Cortex of kidney (tissue), 1 donor: ENCODE data around the gene S100Z.
"Not testable (repeated sequence)": the region's sequence is repeated elsewhere in the genome, so short reads cannot be mapped to it uniquely, and the experiment has no call there.

Experiments
- DNase-seq: peaks from one replicate; lab custom pipeline; 2025; lab: John Stamatoyannopoulos, UW

Gene S100Z

DNA sequence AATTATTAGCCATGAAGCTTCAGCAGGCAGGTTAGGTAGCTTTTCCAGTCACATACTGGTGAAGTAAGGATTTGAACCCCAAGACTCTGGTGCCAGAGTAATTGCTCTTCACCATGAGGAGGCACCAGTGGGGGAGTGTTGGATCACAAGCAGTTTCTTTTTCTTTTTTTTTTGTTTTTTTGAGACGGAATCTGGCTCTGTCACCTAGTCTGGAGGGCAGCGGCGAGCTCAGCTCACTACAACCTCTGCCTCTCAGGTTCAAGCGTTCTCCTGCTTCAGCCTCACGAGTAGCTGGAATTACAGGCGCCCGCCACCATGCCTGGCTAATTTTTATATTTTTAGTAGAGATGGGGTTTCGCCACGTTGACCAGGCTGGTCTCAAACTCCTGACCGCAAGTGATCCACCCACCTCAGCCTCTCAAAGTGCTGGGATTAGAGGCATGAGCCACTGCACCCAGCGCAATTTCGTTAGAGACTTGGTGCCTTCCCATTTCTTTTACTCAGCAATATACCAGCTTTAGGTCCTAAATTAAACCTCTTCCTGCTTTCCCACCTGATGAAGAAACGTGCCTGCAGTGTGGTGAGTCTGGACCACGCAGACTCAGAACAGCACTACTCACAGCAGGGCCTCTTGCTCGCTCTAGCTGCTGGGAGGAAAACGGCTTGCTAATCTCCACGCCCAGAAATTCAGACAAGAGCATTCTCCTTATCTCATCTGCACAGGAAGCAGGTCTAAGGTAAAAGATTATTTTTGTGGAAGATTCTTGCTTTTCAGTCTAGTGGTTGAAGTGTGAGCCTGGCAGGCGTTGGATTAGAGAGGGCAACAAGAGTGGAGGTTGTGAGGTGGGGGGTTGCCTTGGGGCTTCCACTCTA, at the start of gene S100Z:
S100Z (plus strand) TSS at position 596 of the 873 bp plus-strand sequence. CDS start 25,346 bp downstream, outside the sequence.
- DNase-seq = no peak

DNA sequence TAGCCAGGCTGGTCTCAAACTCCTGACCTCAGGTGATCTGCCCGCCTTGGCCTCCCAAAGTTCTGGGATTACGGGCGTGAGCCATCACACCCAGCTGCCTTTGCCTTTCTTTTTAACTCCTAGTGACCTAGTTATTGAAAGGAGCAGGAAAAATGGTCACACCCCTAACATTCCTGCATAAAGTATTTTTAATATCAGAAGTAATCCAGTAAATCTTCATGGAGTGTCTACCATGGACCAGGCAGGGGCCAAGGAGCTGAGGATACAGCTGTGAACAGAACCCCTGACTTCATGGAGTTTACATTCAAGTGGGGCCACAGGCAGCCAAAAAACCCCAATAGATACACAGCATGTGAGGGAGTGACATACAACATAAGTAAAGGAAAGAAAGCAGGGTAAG, 49.2 kb upstream of the S100Z start:
- no peak for DNase-seq

DNA sequence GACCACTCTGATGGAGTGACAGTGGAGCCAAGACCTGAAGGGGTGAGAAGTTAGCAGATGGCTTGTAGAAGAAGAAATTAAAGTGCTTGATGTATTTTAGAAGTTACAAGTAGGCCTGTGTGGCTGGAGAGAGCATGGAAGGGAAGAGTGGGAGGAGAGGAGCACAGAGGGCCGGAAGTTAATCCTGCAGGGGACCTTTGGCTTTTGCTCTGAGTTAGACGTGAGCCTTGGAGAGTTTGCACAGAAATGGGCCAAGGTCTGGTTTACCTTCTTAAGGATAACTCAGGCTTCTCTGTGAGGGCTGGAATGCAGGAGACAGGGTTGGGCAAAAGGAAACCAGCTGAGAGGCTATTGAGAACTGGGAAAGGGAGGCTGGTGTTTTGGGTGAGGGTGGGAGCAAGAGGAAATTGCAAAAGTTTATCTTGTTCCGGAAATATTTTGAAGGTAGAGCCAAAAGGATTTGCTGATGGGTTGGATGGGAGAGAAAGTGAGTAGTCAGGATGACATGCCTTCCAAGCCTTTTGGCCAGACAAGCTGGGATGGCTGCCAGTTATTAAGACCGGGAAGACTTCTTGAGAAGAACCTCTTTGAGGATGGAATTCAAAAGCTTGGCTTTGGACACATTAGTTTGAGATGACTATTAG, 48.5 kb upstream of the S100Z start:
- DNase-seq = no peak

DNA sequence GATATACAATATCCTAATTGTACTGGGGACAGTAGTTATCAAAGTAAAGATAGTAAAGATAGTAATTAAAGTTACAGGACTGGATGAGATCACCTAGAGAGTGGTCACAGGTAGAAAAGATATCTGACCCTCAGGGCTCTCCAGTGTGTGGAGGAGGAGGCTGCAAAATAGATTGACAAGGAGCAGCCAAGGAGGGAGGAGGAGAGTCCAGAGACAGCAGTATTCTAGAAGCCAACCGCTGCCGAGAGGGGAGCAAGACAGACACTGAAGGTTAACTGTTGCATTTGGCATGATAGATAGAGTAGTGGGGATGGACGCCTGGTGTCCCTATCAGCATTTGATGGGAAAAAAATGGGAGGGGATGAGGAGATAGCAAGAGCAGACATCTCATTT, 48.0 kb upstream of the S100Z start:
- no peak for DNase-seq

DNA sequence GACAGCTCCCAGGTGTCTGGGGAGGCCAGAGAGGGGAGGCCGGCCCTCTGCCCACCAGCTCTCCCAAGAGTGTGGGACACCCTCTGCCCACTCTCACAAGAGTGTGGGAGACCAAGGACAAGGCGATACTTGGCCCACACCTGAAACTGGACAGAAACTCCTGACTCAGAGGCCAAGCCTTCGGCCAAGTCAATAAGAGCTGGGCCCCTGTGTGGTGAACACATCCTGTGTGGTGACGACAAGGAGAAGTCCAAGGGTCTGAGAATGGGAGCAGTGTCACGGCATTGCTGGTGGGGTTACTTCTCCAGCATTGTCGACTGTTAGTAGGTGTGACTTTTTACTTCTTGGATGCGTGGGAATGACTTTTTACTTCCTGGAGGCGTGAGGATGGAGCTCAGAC, 45.5 kb upstream of the S100Z start:
- DNase-seq = no peak

DNA sequence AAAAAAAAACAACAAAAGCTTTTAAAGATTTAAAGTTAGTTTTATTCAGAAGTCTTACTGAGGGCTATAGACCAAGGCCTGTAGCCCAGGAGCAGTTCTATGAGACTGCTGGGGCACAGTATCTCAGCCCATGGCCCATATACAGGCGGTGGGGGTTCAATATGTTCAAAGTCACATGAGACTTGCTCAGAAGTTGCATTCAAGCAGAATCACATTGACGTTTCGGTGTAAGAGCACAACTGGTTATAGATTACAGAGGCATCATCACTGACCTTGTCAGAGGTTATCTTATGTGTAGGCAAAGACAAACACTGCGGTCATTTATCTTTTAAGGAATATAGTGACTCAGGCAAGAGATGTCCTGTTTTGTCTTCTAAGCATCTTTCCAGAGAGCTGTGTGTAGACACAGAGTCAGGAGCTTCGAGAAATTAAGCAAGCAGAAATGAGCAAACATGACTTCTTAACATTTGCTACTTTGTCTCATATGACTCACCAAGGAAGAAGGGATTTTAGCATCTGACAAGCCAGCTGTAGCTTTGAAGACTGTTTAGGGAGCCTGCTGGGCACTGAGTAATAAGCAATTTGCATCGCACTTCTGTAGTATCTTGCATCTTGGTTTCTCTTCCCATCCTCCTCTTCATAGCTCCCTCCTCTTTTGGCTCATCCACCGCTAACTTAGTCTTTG, 43.9 kb upstream of the S100Z start:
- no peak for DNase-seq

DNA sequence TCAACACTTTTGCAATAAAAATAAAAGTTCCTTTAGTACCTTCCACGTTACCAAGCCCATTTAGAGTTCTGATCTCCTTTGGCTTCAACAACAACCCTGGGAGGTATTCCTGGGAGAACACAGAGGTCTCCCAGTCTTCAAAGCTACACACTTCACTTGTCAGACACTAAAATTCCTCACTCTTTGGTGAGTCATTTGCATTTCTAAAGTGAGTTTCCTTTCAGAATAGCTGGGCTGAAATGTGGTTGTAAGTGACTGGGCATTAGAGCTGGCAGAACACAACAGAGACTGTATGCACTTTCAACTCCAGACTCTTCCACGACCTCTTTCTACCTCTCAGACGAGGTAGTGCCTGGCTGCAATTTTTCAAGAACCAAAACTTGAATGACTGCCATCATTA, 42.5 kb upstream of the S100Z start:
- DNase-seq = no peak

DNA sequence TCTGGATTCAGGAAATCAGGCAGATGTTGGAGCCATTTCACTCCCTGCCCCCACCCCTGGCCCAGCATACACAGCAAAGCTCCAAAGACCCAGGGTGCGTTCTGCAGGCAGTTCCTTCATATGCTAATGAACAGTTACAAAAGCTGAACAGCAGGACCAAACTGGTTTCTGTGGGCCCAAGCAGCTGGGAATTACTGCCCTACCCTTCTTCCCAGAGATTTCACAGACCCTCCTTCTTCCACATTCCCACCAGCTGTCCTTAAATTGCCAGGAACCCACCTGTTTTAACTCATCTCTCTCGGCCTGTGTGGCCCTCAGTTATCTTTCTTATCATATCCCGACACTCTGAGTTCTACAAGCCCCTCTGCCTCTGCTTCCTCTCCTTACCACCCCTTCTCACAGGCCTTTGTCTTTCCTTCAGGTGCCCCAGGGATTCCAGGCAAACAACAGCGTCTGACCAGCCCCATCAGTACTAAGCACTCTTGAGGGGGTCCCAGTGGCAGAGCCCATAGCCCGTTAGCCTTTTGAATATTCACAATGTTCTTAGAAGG, 41.6 kb upstream of the S100Z start:
- no peak for DNase-seq

DNA sequence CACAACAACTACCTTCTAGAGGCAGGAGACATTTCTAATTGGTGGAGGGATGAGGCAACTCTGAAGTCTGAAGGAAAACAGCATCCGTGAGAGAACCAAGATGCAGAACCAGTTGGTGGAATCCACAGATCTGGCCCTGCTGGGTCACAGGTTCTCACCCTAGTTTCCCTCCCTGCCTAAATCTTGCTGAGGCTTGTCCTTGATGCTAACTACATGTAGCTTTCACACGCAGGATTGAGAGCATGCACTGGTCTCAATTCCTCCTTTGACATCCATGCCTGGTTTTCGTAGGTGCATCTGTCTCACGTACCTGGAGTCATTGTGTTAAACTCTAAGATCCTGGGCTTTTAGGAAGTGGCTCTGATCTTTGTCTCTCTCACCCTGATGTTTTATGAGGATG, 40.7 kb upstream of the S100Z start:
- DNase-seq = no peak

DNA sequence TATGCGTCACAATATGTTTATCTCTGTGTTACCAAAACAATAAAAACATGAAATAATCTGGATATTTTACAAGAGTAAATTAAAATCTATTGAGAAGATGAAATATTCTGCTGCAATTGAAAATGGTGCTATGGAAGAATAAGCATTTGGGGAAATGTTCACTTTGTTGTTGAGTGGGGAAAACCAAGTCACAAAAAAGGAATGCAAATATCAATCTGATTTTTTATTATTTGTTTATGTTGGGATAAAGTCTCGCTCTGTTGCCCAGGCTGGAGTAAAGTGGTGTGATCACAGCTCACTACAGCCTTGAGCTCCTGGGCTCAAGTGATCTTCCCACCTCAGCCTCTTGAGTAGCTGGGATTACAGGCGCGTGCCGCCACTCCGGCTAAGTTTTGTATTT, 39.6 kb upstream of the S100Z start:
- no peak for DNase-seq

DNA sequence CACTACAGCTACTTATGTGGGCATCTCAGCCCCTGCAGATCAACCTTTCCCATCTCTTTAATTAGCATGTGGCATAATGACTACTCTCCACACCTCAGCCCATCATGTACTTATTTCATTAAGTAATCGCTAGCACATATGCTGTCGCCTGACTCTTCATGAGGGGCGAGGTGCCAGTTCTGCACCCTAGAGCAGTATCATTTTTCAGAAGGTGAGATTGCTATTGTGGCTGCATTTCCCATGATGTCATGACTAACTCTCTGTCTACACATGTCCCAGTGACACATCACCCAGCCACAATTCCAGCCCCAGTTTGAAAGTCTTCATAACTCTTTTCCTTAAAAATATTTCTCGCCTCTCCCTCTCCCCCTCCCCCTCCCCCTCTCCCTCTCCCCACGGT, 38.6 kb upstream of the S100Z start:
- DNase-seq = no peak

DNA sequence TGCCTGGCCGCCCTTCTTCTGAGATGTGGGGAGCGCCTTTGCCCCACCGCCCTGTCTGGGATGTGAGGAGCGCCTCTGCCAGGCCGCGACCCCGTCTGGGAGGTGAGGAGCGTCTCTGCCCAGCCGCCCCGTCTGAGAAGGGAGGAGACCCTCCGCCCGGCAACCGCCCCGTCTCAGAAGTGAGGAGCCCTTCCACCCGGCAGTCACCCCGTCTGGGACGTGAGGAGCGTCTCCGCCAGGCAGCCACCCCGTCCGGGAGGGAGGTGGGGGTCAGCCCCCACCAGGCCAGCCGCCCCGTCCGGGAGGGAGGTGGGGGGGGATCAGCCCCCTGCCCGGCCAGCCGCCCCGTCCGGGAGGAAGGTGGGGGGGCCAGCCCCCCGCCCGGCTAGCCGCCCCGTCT, 37.6 kb upstream of the S100Z start:
- DNase-seq = not testable (repeated sequence)

DNA sequence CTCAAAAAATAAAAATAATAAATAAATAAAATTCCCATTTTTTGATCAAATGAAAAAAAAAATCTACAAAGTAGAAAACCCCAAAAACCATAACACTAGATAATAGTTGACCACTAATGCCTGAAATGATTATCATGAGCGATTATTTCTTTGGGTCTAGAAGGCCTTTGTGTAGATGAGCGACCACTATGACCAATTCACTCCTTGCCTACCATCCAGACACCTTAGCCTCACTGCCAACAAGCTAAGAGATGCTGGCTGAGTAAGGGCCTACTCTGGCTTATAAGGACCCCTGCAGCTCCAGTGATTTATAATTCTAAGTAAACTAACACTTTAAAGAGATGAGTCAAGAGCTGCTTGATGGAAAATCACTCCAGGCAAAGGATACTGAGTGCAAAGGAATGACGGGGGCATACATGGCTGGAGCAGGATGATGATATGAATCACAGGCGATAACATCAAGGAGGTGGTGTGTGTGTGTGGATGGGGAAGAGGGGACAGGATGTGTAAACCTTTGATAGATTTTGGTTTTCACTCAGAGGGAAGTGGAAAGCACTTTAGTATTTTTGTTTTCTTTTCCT, 35.7 kb upstream of the S100Z start:
- DNase-seq = no peak

DNA sequence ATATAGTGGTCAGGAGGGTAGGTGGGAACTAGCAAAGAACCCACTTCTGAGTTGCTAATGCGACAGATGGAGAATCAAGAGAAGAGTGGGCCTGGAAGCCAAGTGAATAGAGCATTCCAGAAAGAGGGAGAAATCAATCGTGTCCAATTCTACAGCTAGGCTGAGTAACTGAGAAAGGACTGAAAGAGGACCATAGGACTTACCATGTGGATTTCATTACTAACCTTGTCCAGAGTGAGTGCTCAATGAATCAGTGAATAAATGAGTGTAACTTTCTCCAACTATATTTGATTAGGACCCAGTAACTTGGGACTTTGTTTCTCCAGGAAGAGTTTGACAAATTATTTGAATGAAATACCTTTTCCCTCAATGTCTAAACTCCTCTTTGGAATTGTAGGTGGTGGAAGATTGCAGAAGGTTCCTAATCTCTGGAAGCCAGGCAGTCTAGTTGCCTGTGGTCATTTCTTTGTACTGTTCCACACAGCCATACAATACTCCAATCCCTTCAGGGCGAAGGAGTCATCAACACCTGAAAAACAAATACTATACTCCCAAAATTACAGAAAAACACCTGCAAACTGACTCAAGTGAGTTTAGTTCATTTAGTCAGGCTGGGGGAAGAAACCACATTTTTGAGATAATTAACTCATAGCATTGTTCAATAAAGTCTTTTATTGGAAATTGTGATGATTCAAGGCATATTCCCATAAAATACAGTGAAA, 33.5 kb upstream of the S100Z start:
- no peak for DNase-seq

DNA sequence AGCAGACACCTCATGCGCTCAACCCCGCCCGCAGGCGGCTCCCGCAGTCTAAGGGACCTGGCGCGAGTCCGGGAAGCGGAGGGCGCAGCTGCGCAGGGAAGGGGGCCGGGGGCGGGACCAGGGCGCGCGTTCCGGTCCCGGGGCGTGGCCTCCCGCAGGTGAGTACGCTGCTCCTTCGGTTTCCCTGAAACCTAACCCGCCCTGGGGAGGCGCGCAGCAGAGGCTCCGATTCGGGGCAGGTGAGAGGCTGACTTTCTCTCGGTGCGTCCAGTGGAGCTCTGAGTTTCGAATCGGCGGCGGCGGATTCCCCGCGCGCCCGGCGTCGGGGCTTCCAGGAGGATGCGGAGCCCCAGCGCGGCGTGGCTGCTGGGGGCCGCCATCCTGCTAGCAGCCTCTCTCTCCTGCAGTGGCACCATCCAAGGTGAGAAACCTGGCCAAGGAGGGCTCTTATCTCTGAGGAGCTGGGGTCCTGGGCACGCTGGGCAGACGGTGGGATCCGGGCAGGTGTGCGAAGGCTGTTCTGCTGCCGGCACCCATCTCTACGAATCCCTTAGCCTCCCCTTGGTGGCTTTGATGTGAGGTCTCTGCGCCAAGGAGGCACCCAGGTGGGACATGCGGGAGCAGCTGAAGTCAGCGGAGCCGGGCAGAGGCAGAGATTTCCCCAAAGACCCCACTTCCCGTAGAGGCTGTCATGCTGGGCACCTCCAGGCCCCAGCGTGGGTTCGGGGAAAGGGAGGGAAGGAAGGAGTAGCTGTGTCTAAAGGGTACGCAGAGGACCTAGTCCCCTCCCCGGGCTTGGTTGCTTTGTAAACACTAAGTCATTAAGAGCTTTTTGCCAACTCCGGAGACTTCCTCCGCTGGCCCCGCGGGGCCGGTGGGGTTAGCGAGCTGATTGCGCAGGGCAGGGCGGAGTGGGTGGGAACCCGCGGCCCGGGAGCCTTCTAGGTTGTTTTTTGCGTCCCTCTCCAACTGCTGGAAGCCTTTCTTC, 30.7 kb upstream of the S100Z start, which contains the start of gene F2RL1:
F2RL1 (plus strand) TSS at position 187 of the 988 bp plus-strand sequence; CDS start at position 340, 153 bp downstream.
- peak; percentile 50 for DNase-seq

DNA sequence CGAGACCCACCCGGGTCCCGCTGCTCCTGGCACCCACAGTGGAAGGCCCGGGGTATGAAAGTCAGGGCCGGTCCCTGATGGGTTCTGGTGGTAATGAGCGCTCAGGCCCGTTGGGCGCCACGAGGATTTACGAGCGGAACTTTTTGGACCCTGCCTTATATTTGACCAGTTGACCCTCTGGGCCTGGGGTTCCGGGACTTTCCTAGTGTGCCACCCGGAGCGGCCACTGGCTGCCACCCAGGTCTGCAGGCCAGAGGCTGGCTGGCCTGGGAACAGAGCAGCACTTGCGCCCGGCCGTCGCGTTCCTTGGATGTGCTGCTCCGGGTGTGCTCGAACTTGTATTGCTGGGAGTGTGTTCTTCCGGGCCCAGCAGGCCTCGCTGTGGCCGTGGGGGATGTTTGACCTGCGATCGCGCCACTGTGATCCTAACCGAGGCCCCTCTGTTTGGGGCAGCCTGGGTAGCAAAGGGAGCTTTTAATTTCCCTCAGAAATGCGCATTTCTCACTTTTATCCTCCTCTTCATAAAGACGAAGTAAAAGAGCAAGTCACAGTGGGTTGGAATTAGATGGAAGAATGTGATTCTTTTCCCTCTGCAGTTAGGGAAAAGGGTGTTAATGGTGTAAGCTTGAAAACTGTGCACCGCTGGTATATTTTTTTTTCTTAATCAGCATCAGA, 29.8 kb upstream of the S100Z start:
- DNase-seq = no peak

DNA sequence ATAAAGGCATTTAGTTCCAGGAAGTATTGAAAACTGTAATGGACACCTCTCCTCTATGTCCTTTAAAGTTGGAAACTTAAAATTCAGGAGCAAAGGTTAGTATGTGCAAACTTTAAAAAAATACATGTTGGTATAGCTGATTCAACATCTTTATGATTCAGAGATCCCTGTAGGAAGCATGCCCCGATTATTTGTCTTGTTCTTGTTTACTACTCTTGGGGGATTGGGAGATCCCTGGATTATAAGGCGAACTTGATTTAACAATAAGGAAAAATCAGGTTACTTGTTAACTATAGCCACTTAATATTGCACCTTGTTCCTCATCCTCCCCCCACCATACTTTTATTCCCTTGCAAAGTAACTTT, 29.3 kb upstream of the S100Z start:
- DNase-seq = no peak

DNA sequence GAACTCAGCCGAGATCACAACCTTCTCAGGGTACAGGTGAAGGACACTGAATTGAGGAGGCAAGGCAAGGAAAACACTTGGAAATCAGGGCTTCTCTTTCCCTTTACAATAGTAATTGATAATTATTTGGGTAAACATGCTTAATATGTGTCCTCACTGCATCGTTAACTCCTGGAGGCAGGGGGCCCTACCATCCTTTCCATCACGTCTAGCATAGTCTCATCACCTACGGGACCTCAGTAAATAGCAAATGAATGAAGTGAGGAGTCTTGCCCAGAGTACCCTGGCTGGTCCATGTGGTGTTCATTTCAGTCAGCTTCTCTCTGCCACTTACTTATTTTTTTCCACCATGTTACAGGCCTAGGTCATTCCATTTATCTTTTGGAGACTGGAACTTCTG, 28.7 kb upstream of the S100Z start:
- no peak for DNase-seq

DNA sequence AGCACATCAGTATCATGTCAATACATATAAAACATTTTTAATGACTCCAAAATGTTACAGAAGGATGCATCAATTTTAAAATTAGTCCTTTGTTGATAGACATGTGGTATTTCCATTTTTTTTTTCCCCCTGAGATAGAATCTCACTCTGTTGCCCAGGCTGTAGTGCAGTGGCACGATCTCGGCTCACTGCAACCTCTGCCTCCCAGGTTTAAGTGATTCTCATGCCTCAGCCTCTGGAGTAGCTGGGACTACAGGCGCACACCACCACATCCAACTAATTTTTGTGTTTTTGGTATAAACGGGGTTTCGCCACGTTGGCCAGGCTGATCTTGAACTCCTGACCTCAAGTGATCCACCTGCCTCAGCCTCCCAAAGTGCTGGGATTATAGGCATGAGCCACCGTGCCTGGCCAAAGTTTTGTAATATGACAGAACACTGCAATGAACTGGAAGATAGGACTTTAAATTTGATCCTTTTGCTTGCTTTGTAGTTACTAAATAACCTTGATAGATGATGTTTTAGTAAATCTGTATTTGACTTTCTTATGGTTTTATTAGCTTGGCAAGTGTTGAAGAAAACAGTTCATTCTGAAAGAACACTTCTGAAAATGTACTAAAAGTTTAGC, 27.6 kb upstream of the S100Z start:
- DNase-seq = not testable (repeated sequence)
